ENCODE results near the gene BCAT1. TPM values are rescaled to one million over a fixed set of nuclear protein-coding genes. Genes with fewer than 3 reads are reported as not detected.

Gene BCAT1, protein sequence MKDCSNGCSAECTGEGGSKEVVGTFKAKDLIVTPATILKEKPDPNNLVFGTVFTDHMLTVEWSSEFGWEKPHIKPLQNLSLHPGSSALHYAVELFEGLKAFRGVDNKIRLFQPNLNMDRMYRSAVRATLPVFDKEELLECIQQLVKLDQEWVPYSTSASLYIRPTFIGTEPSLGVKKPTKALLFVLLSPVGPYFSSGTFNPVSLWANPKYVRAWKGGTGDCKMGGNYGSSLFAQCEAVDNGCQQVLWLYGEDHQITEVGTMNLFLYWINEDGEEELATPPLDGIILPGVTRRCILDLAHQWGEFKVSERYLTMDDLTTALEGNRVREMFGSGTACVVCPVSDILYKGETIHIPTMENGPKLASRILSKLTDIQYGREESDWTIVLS
- total RNA-seq (2021; fragmentation: NEBNext Ultra II Directional; extraction: Animal tissue kit (Norgen Biotek cat#: 25700)), result 256 and 263 TPM in 2 replicates
- polyA plus RNA-seq (2011; rRNA removed), result 16.0 and 19.7 TPM in 2 replicates
- polyA plus RNA-seq (2011; cell fraction: cytosol; rRNA removed), result 23.2 TPM
- 32.6 TPM for polyA plus RNA-seq (2011; cell fraction: nucleus; rRNA removed)
- polyA plus RNA-seq (2012, experiment 1 of 2), result 67.2 to 119 TPM (median 97.2 TPM) in 4 replicates
- polyA plus RNA-seq (2012, experiment 2 of 2), result 9.2 TPM
- polyA plus RNA-seq (2013, experiment 1 of 2), result 131 TPM
- 113 TPM for polyA plus RNA-seq (2013, experiment 2 of 2)
- polyA minus RNA-seq (2011; rRNA and poly(A)+ RNA removed), result 84.4 and 126 TPM in 2 replicates
- 64.7 TPM for polyA minus RNA-seq (2011; cell fraction: cytosol; rRNA and poly(A)+ RNA removed)
- polyA minus RNA-seq (2011; cell fraction: nucleus; rRNA and poly(A)+ RNA removed), result 186 TPM
- long read RNA-seq, experiment 1, full-length matches to known transcripts, result 19 of 212 reads
- long read RNA-seq, experiment 1, partial matches to known transcripts, result 16 of 212 reads
- long read RNA-seq, experiment 1, other reads (novel, unspliced or antisense), result 177 of 212 reads
- long read RNA-seq, experiment 2, full-length matches to known transcripts, result 28 of 49 reads
- long read RNA-seq, experiment 2, partial matches to known transcripts, result 3 of 49 reads
- long read RNA-seq, experiment 2, other reads (novel, unspliced or antisense), result 18 of 49 reads

DNA sequence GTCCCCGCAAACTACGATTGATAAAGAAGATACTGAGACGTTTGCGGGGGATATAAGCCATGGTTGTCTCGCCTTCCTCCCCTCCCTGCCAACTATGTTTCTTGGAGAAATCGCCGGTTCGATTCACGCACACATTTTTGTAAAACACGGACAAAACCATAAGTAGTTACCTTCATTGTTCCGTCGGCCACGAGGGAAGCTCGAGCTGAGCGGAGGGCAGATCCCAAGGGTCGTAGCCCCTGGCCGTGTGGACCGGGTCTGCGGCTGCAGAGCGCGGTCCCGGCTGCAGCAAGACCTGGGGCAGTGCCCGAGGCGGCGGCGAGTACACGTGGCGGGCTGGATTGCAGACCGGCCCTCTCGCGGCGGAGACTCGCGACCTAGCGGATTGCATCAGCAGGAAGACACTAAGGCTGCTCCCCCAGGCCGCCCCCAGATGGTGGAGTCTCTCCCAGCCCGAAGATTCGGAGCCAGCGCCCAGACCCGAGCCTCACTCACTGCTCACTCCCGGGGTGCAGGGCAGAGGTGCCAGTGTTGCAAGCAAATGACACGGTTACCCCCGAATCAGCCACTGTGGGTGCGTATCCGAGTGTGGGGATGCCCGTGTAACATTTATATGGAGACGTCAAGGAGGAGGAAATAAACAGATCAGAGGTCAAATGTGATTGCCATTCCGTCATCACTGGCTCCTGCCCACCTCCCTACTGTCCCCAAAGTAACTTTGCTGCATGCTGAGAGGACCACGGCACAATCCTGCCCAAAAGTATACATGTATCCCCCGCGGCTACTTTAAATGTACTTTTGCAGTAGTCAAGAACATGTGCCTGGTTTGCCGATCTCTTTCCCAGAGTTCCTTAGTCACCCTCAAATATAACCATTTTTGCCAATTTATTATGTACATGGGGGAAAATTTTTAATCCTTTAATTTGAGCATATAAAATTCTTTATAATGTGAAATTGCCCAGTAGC lies at the start of gene BCAT1:
Gene BCAT1, minus strand, starts transcription at position 345 of the 966 bp plus-strand sequence. Its CDS starts 169 bp downstream, at position 176.
- WGBS, 2 experiments (ENCODE audit: extremely low coverage in 1 of 2, insufficient coverage in 1 of 2, insufficient read length in 1 of 2, insufficient replicate concordance in 2 of 2, low coverage in 1 of 2, low lambda C conversion rate in 2 of 2, missing lambda C conversion rate in 1 of 2), result 4% methylated on average over 52 of the region's 52 CpGs; no CpG with 5 or more reads in 1 of the 2 experiments
- peak within 1 kb of the TSS; percentile 92 to 96 (median 94) for H3K4me3 ChIP-seq (ENCODE audit: extremely low read depth in 1 of 4, insufficient read depth in 2 of 4, low read depth in 3 of 4, low read length in 4 of 4)
- H2BK20ac ChIP-seq (ENCODE audit: low read length), result peak within 1 kb of the TSS; percentile 91
- CTCF ChIA-PET (ENCODE audit: partially characterized antibody), result no interaction called here
- peaks cover 2% of the 10 kb centered on the region; the same call in 1 of the 2 replicates for H3K79me1 ChIP-seq (ENCODE audit: low read depth, low read length)
- H4K20me1 ChIP-seq (replicated peaks in 1 of 2; ENCODE audit: control insufficient read depth in 1 of 2, insufficient read depth in 2 of 2, low read length in 2 of 2), result no peaks in the 10 kb centered on the region
- peak within 1 kb of the TSS; percentile 99 for H3K18ac ChIP-seq (ENCODE audit: extremely low read depth, low read length)
- peaks cover 6 to 54% of the 10 kb centered on the region in 2 experiments; a peak in 3 of 4 replicates for H3K79me2 ChIP-seq (ENCODE audit: control insufficient read depth in 1 of 2, insufficient read depth in 2 of 2, low read length in 2 of 2)
- H2BK120ac ChIP-seq (replicated peaks; ENCODE audit: low read depth, low read length), result peak within 1 kb of the TSS; percentile 89
- H3K27me3 ChIP-seq (replicated peaks in 1 of 4; ENCODE audit: control insufficient read depth in 3 of 4, extremely low read depth in 1 of 4, insufficient read depth in 3 of 4, low read length in 3 of 4), result no peaks in the 10 kb centered on the region
- peaks cover 0 to 16% (median 1%) of the 10 kb centered on the region in 4 experiments; a peak in 1 of 8 replicates for H3K36me3 ChIP-seq (ENCODE audit: control insufficient read depth in 2 of 4, insufficient read depth in 4 of 4, low read length in 3 of 4)
- peak within 1 kb of the TSS; percentile 35 for H3K23ac ChIP-seq (ENCODE audit: insufficient read length)
- no peak within 1 kb of the TSS for H2AFZ ChIP-seq (ENCODE audit: low read length)
- H4K8ac ChIP-seq (ENCODE audit: extremely low read depth, insufficient read depth, low read length), result peak within 1 kb of the TSS; percentile 99
- peak within 1 kb of the TSS; percentile 84 to 87 for H3K4me2 ChIP-seq (ENCODE audit: insufficient read depth in 1 of 2, low read depth in 2 of 2, low read length in 2 of 2)
- H4K5ac ChIP-seq (ENCODE audit: insufficient read length, low read depth, low read length), result peak within 1 kb of the TSS; percentile 82
- H2BK12ac ChIP-seq (ENCODE audit: low read depth, low read length), result peak within 1 kb of the TSS; percentile 99
- H3K4ac ChIP-seq (replicated peaks; ENCODE audit: insufficient read length, low read depth, low read length), result peak within 1 kb of the TSS; percentile 98
- peak within 1 kb of the TSS; percentile 99 for H4K91ac ChIP-seq (replicated peaks; ENCODE audit: insufficient read length, low read length)
- H3K56ac ChIP-seq (replicated peaks; ENCODE audit: insufficient read length, low read depth, low read length), result peak within 1 kb of the TSS; percentile 94
- peak within 1 kb of the TSS; percentile 91 to 98 (median 98) for H3K9ac ChIP-seq (replicated peaks in 1 of 4; ENCODE audit: extremely low read depth in 1 of 4, low read depth in 3 of 4, low read length in 3 of 4)
- peak within 1 kb of the TSS; percentile 95 for H3K14ac ChIP-seq (ENCODE audit: insufficient read length)
- peaks cover 6 to 29% (median 25%) of the 10 kb centered on the region in 4 experiments; a peak in 6 of 7 replicates for H3K4me1 ChIP-seq (replicated peaks in 1 of 4; ENCODE audit: control insufficient read depth in 3 of 4, insufficient read depth in 4 of 4, low read length in 3 of 4)
- peak within 1 kb of the TSS; percentile 99 for H2BK5ac ChIP-seq (ENCODE audit: low read depth, low read length)
- peak; percentile 57 to 79 for DNase-seq (ENCODE audit: low read depth in 1 of 2, low spot score in 2 of 2)
- H2AK5ac ChIP-seq (ENCODE audit: low read depth, low read length), result peak within 1 kb of the TSS; percentile 98
- no peaks in the 10 kb centered on the region for H3K9me3 ChIP-seq (ENCODE audit: insufficient read depth in 2 of 2, low read depth in 1 of 2, low read length in 1 of 2)
- peak within 1 kb of the TSS; percentile 96 for H3K27ac ChIP-seq (ENCODE audit: low read depth, low read length)
- H2BK15ac ChIP-seq (ENCODE audit: low read length), result peak within 1 kb of the TSS; percentile 67
- H3K23me2 ChIP-seq (ENCODE audit: low read depth, low read length), result peaks cover 10% of the 10 kb centered on the region
- FAIRE-seq, result no peak
- POLR2A ChIA-PET (ENCODE audit: partially characterized antibody), result interaction anchor here (0.5 to 22.8 kb wide), 19 partner anchors 7 to 194 kb away, joined by 3 to 468 read pairs (median 3); no protein-coding TSS in a partner anchor
- no peak for TF ChIP-seq EP300 (IDR thresholded peaks at IDR 0.05; ENCODE audit: borderline replicate concordance in 1 of 2, low read depth in 2 of 2, low read length in 2 of 2)
- no peak for TF ChIP-seq TCF12 (IDR thresholded peaks at IDR 0.05; ENCODE audit: low read depth, low read length)
- TF ChIP-seq CHD1 (IDR thresholded peaks at IDR 0.05; ENCODE audit: low read depth, low read length), result peak; percentile 67; the same call in 1 of the 2 replicates
- no peak for TF ChIP-seq HDAC6 (IDR thresholded peaks at IDR 0.05; ENCODE audit: low read depth, low read length)
- peak; percentile 57 for TF ChIP-seq TAF7 (optimal IDR thresholded peaks at IDR 0.05; ENCODE audit: borderline replicate concordance, low read depth, low read length)

All from H1 (cell line).